Endothelial cell (in vitro differentiated cells): ENCODE data around the gene RPRD1B. TPM values are rescaled to one million over a fixed set of nuclear protein-coding genes. Genes with fewer than 3 reads are reported as not detected.

Source experiments
- DNase-seq: peaks from one replicate; pipeline ENCODE4 v3.0.0; 2021; ENCODE audit warnings: low spot score
- H3K27ac Mint-ChIP-seq: one replicate; pipeline ENCODE4 v1.8.0; 2021; ENCODE audit warnings: mixed read lengths, inconsistent platforms; ENCODE audit not compliant: unreplicated experiment
- H3K27me3 Mint-ChIP-seq: one replicate; pipeline ENCODE4 v1.8.0; 2021; ENCODE audit warnings: mild to moderate bottlenecking, moderate library complexity, mixed read lengths, inconsistent platforms; ENCODE audit not compliant: unreplicated experiment
- H3K36me3 Mint-ChIP-seq: one replicate; pipeline ENCODE4 v1.8.0; 2021; ENCODE audit warnings: mild to moderate bottlenecking, low read depth, mixed read lengths, inconsistent platforms; ENCODE audit not compliant: unreplicated experiment
- H3K4me1 Mint-ChIP-seq: one replicate; pipeline ENCODE4 v1.8.0; 2021; ENCODE audit warnings: mild to moderate bottlenecking, mixed read lengths, inconsistent platforms; ENCODE audit not compliant: unreplicated experiment
- H3K4me3 Mint-ChIP-seq: one replicate; pipeline ENCODE4 v1.8.0; 2021; ENCODE audit warnings: mild to moderate bottlenecking, mixed read lengths, inconsistent platforms; ENCODE audit not compliant: unreplicated experiment
- H3K9me3 Mint-ChIP-seq: one replicate; pipeline ENCODE4 v1.8.0; 2021; ENCODE audit warnings: mixed read lengths, inconsistent platforms; ENCODE audit not compliant: unreplicated experiment
- CTCF ChIP-seq: fragments of 200-600 bp; sonication (generic); IDR thresholded peaks from one replicate; pipeline ENCODE4 v1.5.0; 2021; ENCODE audit warnings: antibody characterized with exemption; ENCODE audit not compliant: unreplicated experiment
- total RNA-seq: library from RNA; stranded (reverse); fragmentation: NEBNext Ultra II Directional; extraction: Animal tissue kit (Norgen Biotek cat#: 25700); gene quantifications from one replicate; pipeline ENCODE4 v1.2.1, GENCODE V29; 2021; ENCODE audit not compliant: unreplicated experiment

The RPRD1B gene
- total RNA-seq, 1 donor from 2014 or later = 24.1 TPM

DNA sequence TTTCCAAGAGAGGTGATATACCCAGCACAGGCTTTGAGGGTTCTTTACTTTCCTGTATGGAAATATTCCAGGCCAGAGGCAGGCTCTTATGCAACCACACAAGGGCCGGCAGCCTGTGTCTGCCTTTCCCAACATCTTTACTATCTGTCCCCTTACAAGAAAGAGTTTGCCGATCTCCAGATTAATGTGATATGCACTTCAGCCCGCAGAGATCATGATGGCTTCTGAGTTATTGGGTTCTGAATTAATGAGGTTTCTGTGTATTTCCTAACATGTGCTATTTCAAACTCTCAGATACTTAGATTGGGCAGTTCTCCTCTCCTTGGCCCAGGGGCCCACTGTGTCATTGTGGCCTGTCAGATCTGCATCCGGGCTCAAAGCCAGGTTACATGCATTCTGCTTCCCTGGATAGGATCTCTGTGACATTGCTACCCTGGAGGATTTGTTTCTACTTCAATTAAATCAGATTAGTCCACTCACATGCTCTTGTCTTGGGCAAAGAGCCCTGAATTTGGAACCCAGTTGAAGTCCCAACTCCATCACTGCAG is 75.0 kb downstream of the RPRD1B start:
- H3K9me3 Mint-ChIP-seq = no peaks in the 10 kb centered on the region
- no peak for TF ChIP-seq CTCF
- no peak for DNase-seq
- no peaks in the 10 kb centered on the region for H3K36me3 Mint-ChIP-seq
- H3K27ac Mint-ChIP-seq = no peak overlapping the region
- H3K4me3 Mint-ChIP-seq = no peak overlapping the region
- H3K27me3 Mint-ChIP-seq = peaks cover 4% of the 10 kb centered on the region
- peaks cover 6% of the 10 kb centered on the region for H3K4me1 Mint-ChIP-seq

- Mint-ChIP-seq H3K9me3 (no peaks in the 10 kb centered on the region), H3K36me3 (no peaks in the 10 kb centered on the region), H3K27me3 (peaks cover 4% of the 10 kb centered on the region), H3K27ac (no peak overlapping the region), H3K4me1 (peaks cover 7% of the 10 kb centered on the region), H3K4me3 (no peak overlapping the region)
- DNase-seq = no peak
- TF ChIP-seq CTCF = no peak
Observed at GRCh38 chr20:38108986-38109541, 75.5 kb downstream of the RPRD1B start.

DNA sequence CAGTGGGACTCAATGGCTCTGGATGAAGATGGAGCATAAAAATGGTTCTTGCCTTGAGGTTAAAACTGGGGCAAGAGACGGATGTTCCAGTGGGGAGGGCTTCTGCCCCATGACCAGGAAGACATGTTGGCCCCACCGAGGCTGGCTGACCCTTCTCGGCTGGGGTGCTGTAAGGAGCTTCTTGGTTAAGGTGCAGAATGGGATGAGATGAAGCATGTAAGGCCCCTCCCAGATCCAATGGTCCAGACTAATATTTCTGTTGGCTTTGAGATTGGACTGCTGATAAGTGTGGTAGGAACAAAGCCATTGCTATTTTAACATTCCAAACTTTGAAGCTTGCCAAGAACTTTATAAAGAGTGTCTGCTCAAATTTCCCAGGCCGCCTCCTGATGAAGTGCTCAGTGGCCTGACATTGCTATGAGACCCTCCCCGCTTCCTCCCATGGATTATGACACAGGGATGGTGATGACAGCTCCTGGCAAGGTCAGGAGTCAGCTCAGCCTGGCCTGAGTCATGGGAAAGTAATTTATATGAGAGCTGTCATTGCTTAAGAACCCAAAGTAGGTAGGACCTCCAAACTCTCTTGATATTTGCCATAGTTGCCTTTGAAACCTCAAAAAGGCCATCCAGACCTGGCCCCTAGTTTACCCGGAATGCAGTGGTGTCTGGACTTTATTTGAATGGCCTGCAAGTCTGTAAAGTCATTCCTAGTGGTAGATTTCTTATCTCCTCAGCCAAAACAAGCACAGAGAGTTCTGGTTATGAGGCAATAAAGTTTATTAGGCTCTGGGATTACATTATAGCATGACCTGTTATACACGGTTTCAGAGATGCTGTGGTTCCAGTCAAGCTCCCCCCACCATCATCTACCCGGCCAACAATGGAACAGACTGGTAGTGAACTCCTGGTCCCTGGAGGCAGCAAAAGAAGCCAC is 76.3 kb downstream of the RPRD1B start:
- DNase-seq = no peak
- no peaks in the 10 kb centered on the region for H3K36me3 Mint-ChIP-seq
- TF ChIP-seq CTCF = no peak
- no peak overlapping the region for H3K27ac Mint-ChIP-seq
- peaks cover 4% of the 10 kb centered on the region for H3K27me3 Mint-ChIP-seq
- peaks cover 7% of the 10 kb centered on the region for H3K4me1 Mint-ChIP-seq
- no peaks in the 10 kb centered on the region for H3K9me3 Mint-ChIP-seq
- no peak overlapping the region for H3K4me3 Mint-ChIP-seq

- Mint-ChIP-seq H3K9me3 (no peaks in the 10 kb centered on the region), H3K4me1 (peaks cover 7% of the 10 kb centered on the region), H3K27me3 (peaks cover 4% of the 10 kb centered on the region), H3K4me3 (no peak overlapping the region), H3K36me3 (no peaks in the 10 kb centered on the region), H3K27ac (no peak overlapping the region)
- no peak for TF ChIP-seq CTCF
- no peak for DNase-seq
Observed at GRCh38 chr20:38110525-38111178, 77.1 kb downstream of the RPRD1B start.
